Measurements from ENCODE around the gene PACSIN2.

DNA sequence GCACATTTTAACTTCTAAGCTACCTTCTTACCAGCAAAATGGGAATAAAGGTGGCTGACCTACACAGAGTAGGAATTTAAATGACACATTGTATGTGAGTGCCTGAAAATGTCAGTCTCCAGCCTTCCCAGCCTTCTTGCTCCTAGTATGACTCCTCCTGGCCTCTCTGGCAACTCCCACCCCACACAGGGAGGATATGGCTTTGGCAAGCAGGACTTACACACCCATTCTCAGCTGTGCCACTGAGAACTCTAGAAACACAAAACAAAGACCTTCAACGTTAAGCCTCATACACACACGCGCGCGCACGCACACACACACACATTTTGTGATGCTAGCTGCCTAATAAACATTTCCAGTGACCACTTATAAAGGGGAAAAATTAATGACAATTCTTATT, 65.8 kb downstream of the PACSIN2 start:
- no peak for TF ChIP-seq CTCF (IDR thresholded peaks at IDR 0.05)
- TF ChIP-seq POLR2A (IDR thresholded peaks at IDR 0.05): no peak
